B cell (primary cell): ENCODE results near the gene AFF3. TPM values are rescaled to one million over a fixed set of nuclear protein-coding genes. Genes with fewer than 3 reads are reported as not detected.

Source experiments
- ATAC-seq: fragments of 200-7000 bp; cut with Tn5 transposase; one replicate; pipeline ENCODE4 v1.10.0; 2021; ENCODE audit warnings: low read depth, mild to moderate bottlenecking, moderate number of reproducible peaks, moderate library complexity
- CTCF ChIA-PET: fragments of 350-600 bp; sonication (Branson Sonifier 250); formaldehyde crosslinking; loops from one replicate; lab custom pipeline; 2021; ENCODE audit warnings: antibody characterized with exemption, inconsistent platforms; lab: Charles Lee
- POLR2A ChIA-PET: fragments of 350-600 bp; sonication (Branson Sonifier 250); formaldehyde crosslinking; loops from one replicate; lab custom pipeline; 2021; ENCODE audit warnings: antibody characterized with exemption; lab: Charles Lee
- DNase-seq: peaks from one replicate; pipeline ENCODE4 v3.0.0; 2013
- H2AFZ ChIP-seq: 2 replicates; pipeline ENCODE4 v1.6.1; 2012; ENCODE audit warnings: mild to moderate bottlenecking, low read depth, low read length; ENCODE audit not compliant: insufficient read depth, poor library complexity, severe bottlenecking
- H3K27ac ChIP-seq, 2 donors: 1 replicate in 1 of 2; 2 replicates in 1 of 2; pipeline ENCODE4 v1.5.1; 2012 to 2013; ENCODE audit warnings: low read length in 2 of 2, mild to moderate bottlenecking in 2 of 2, moderate library complexity in 1 of 2
- H3K27me3 ChIP-seq, 4 experiments: fragments of 200-600 bp in 1 of 4; sonication (generic) in 1 of 4; replicated peaks in 1 of 4; 1 replicate in 2 of 4; 2 replicates in 2 of 4; pipeline versions ENCODE4 v1.6.1 to v1.7.0; 2013 to 2016; ENCODE audit warnings: low read length in 3 of 4, mild to moderate bottlenecking in 2 of 4, mixed read lengths in 1 of 4, moderate library complexity in 1 of 4; ENCODE audit not compliant: insufficient read depth in 4 of 4, control insufficient read depth in 3 of 4; ENCODE audit errors: control extremely low read depth in 1 of 4
- H3K36me3 ChIP-seq, 2 experiments: replicated peaks in 1 of 2; 1 replicate in 1 of 2; 2 replicates in 1 of 2; pipeline versions ENCODE4 v1.6.1 to v1.7.1; 2013; ENCODE audit warnings: low read length in 1 of 2; ENCODE audit not compliant: insufficient read depth in 2 of 2, control insufficient read depth in 1 of 2; ENCODE audit errors: control extremely low read depth in 1 of 2, extremely low read depth in 1 of 2
- H3K4me1 ChIP-seq, 2 donors: fragments of 200-600 bp in 1 of 2; sonication (generic) in 1 of 2; 1 replicate in 1 of 2; 2 replicates in 1 of 2; pipeline versions ENCODE4 v1.5.1 to v1.6.1; 2013 to 2017; ENCODE audit warnings: low read length in 2 of 2; ENCODE audit not compliant: control insufficient read depth in 2 of 2, insufficient read depth in 2 of 2
- H3K4me2 ChIP-seq: replicated peaks from 2 replicates; pipeline ENCODE3; 2012; ENCODE audit warnings: mild to moderate bottlenecking, low read depth, low read length; ENCODE audit not compliant: poor library complexity, severe bottlenecking
- H3K4me3 ChIP-seq, 5 experiments: fragments of 200-600 bp in 1 of 5; sonication (generic) in 1 of 5; 1 replicate in 3 of 5; 2 replicates in 2 of 5; pipeline versions ENCODE4 v1.5.1 to v1.7.0; 2011 to 2016; ENCODE audit warnings: low read length in 4 of 5, mild to moderate bottlenecking in 4 of 5, low read depth in 2 of 5, control low read depth in 1 of 5, moderate library complexity in 1 of 5; ENCODE audit not compliant: insufficient read depth in 1 of 5; ENCODE audit errors: control extremely low read depth in 1 of 5, extremely low read depth in 1 of 5
- H3K79me2 ChIP-seq: fragments of 200-600 bp; sonication (generic); one replicate; pipeline ENCODE4 v1.6.0; 2016; ENCODE audit warnings: low read length; ENCODE audit not compliant: control insufficient read depth, insufficient read depth
- H3K9ac ChIP-seq: fragments of 200-600 bp; sonication (generic); 2 replicates; pipeline ENCODE4 v1.6.1; 2017; ENCODE audit warnings: mild to moderate bottlenecking, low read length, moderate library complexity
- H3K9me3 ChIP-seq, 3 donors: one replicate each; pipeline versions ENCODE4 v1.6.1 to v1.7.1; 2013; ENCODE audit warnings: low read length in 2 of 3; ENCODE audit not compliant: control insufficient read depth in 2 of 3, insufficient read depth in 1 of 3; ENCODE audit errors: control extremely low read depth in 1 of 3
- H4K20me1 ChIP-seq: 2 replicates; pipeline ENCODE4 v1.6.0; 2012; ENCODE audit warnings: mild to moderate bottlenecking, low read length; ENCODE audit not compliant: insufficient read depth, control insufficient read depth, poor library complexity, severe bottlenecking
- H3K27ac Mint-ChIP-seq: one replicate; pipeline ENCODE4 v1.8.0; 2021; ENCODE audit warnings: mixed read lengths
- H3K27me3 Mint-ChIP-seq: one replicate; pipeline ENCODE4 v1.8.0; 2021; ENCODE audit warnings: mixed read lengths
- H3K4me1 Mint-ChIP-seq: one replicate; pipeline ENCODE4 v1.8.0; 2021; ENCODE audit warnings: mixed read lengths
- H3K4me3 Mint-ChIP-seq: one replicate; pipeline ENCODE4 v1.8.0; 2021; ENCODE audit warnings: mixed read lengths
- H3K9me3 Mint-ChIP-seq: one replicate; pipeline ENCODE4 v1.8.0; 2022; ENCODE audit warnings: mixed read lengths; ENCODE audit not compliant: insufficient read depth
- EZH2 ChIP-seq: IDR thresholded peaks from 2 replicates; pipeline ENCODE4 v1.6.1; 2012; ENCODE audit warnings: borderline replicate concordance, low read depth, mild to moderate bottlenecking, moderate library complexity, low read length; ENCODE audit not compliant: insufficient read depth, poor library complexity, severe bottlenecking
- WGBS: methylation state at CpG from one replicate; pipeline ENCODE4 v1.1.5; 2013; ENCODE audit warnings: missing lambda C conversion rate; ENCODE audit not compliant: insufficient coverage; 5-methylcytosine and 5-hydroxymethylcytosine counted together
- intact Hi-C: fragments of 100-400 bp; cut with micrococcal nuclease; formaldehyde crosslinking; loops from one replicate; pipeline ENCODE4 v1.10.0; 2022
- polyA plus RNA-seq: library from polyadenylated mRNA; depleted of rRNA; stranded (reverse); fragments of >200 nt; gene quantifications from 2 replicates; pipeline ENCODE4 v1.2.3, GENCODE V29; 2012
- total RNA-seq, 2 donors: library from RNA; stranded (reverse); fragments of 120-200 nt in 1 of 2; gene quantifications; 1 replicate in 1 of 2; 2 replicates in 1 of 2; pipeline versions ENCODE4 v1.2.3 to v1.2.4, GENCODE V29; 2013 to 2022
- TF ChIP-seq, protein P1 (sequence below): fragments of 200-600 bp; IDR thresholded peaks from one replicate; pipeline ENCODE4 v1.8.0; 2022; ENCODE audit warnings: antibody characterized with exemption, mild to moderate bottlenecking

AFF3 gene
- total and polyA plus RNA-seq, 2 donors (not counting 1 experiment from before 2014, with no cell fraction given), result 117 to 830 TPM

DNA sequence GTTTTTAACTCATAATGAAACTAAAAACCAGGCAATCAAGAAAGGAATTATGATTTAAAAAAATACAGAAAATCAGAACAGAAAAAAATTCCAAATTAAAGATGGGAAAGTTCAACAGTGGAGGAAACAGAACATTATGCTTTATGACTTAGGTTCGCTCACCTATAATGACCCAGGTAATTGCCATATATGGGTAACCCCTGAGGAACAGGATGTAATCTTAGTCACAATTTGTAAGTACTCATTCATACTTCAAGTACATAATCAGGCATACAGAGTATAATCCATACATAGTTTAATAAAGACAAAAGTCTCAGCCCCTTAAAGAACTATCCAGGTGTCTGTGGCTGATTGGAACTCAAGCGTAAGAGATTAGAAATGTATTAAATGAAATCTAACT lies 159.6 kb downstream of the AFF3 start:
- no peaks in the 10 kb centered on the region for H3K27me3 Mint-ChIP-seq
- H3K4me3 Mint-ChIP-seq, result no peak overlapping the region
- ATAC-seq (no peak), DNase-seq (no peak)
- H3K9me3 Mint-ChIP-seq, result no peaks in the 10 kb centered on the region
- no peak overlapping the region for H3K27ac Mint-ChIP-seq
- Histone ChIP-seq H3K79me2 (peaks cover 58% of the 10 kb centered on the region), H3K4me1 (no peaks in the 10 kb centered on the region), H3K4me3 (no peak overlapping the region), H2AFZ (no peak overlapping the region), H3K9me3 (no peaks in the 10 kb centered on the region), H3K9ac (no peak overlapping the region), H4K20me1 (peaks cover 45% of the 10 kb centered on the region), H3K36me3 (peaks cover 9 to 69% of the 10 kb centered on the region in 2 experiments), H3K4me2 (no peak overlapping the region), H3K27ac (no peak overlapping the region), H3K27me3 (no peaks in the 10 kb centered on the region)
- intact Hi-C loops, result no loop called here
- TF ChIP-seq EZH2, result no peak
- TF ChIP-seq, protein P1, sequence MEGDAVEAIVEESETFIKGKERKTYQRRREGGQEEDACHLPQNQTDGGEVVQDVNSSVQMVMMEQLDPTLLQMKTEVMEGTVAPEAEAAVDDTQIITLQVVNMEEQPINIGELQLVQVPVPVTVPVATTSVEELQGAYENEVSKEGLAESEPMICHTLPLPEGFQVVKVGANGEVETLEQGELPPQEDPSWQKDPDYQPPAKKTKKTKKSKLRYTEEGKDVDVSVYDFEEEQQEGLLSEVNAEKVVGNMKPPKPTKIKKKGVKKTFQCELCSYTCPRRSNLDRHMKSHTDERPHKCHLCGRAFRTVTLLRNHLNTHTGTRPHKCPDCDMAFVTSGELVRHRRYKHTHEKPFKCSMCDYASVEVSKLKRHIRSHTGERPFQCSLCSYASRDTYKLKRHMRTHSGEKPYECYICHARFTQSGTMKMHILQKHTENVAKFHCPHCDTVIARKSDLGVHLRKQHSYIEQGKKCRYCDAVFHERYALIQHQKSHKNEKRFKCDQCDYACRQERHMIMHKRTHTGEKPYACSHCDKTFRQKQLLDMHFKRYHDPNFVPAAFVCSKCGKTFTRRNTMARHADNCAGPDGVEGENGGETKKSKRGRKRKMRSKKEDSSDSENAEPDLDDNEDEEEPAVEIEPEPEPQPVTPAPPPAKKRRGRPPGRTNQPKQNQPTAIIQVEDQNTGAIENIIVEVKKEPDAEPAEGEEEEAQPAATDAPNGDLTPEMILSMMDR, result no peak
- CTCF ChIA-PET, result no interaction called here
- H3K4me1 Mint-ChIP-seq, result no peaks in the 10 kb centered on the region
- POLR2A ChIA-PET, result no interaction called here
- no CpG with 5 or more reads among the region's 2 CpGs for WGBS

DNA sequence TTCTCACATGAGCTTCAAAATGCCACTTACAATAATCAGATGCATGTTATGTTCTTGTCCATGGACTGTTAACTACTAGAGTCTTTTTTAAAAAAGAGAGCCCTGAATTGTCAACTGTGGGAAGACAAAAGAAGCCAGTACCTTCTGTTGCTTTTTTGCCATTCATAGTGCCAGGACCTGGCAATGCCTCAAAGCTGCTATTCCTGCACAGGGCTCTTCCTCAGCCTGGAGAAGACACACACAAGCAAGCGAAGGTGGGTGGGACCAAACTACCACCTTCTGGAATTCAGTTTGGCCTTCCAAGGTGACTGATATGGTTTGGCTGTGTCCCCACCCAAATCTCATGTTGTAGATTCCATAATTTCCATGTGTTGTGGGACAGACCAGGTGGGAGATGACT lies 160.6 kb downstream of the AFF3 start:
- H4K20me1 ChIP-seq, result peaks cover 45% of the 10 kb centered on the region
- no peaks in the 10 kb centered on the region for H3K4me1 Mint-ChIP-seq
- no peak overlapping the region for H3K27ac Mint-ChIP-seq
- WGBS, result 92% methylated on average over 1 of the region's 1 CpG
- no peaks in the 10 kb centered on the region for H3K9me3 ChIP-seq
- no peak overlapping the region for H3K9ac ChIP-seq
- H2AFZ ChIP-seq, result no peak overlapping the region
- H3K9me3 Mint-ChIP-seq, result no peaks in the 10 kb centered on the region
- intact Hi-C loops, result no loop called here
- DNase-seq, result no peak
- H3K4me3 Mint-ChIP-seq, result no peak overlapping the region
- H3K4me1 ChIP-seq, result no peaks in the 10 kb centered on the region
- peaks cover 9 to 70% of the 10 kb centered on the region in 2 experiments for H3K36me3 ChIP-seq
- no peak overlapping the region for H3K4me2 ChIP-seq
- H3K27me3 Mint-ChIP-seq, result no peaks in the 10 kb centered on the region
- ChIA-PET POLR2A (no interaction called here), CTCF (no interaction called here)
- H3K4me3 ChIP-seq, result no peak overlapping the region
- ATAC-seq, result no peak
- H3K79me2 ChIP-seq, result peaks cover 60% of the 10 kb centered on the region
- no peak overlapping the region for H3K27ac ChIP-seq
- no peaks in the 10 kb centered on the region for H3K27me3 ChIP-seq
- TF ChIP-seq, protein P1, result no peak
- TF ChIP-seq EZH2, result no peak
